ENCODE measurements around the gene GRIA2. TPM values are rescaled to one million over a fixed set of nuclear protein-coding genes. Genes with fewer than 3 reads are reported as not detected.

Gene GRIA2
- polyA plus RNA-seq, 3 donors: not detected

- DNase-seq: no peak
- WGBS (ENCODE audit: insufficient coverage): no CpG with 5 or more reads among the region's 1 CpG
- peaks cover 0 to 6% (median 3%) of the 10 kb centered on the region in 7 donors for H3K9me3 Mint-ChIP-seq
Measured at GRCh38 chr4:157358439-157358838, 137.9 kb downstream of the GRIA2 start.

GRCh38 chr4:157358851-157359250 is 138.3 kb downstream of the GRIA2 start:
- Histone ChIP-seq H3K27ac (ENCODE audit: low read depth in 1 of 2, low read length in 2 of 2) (no peak overlapping the region), H3K4me1 (ENCODE audit: control insufficient read depth in 1 of 2, insufficient read depth in 2 of 2, low read length in 2 of 2) (no peaks in the 10 kb centered on the region), H3K79me2 (ENCODE audit: insufficient read depth, low read length) (no peaks in the 10 kb centered on the region), H3K36me3 (replicated peaks in 1 of 2; ENCODE audit: control insufficient read depth in 1 of 2, insufficient read depth in 2 of 2, low read length in 2 of 2) (no peaks in the 10 kb centered on the region), H3K27me3 (ENCODE audit: control insufficient read depth in 2 of 2, insufficient read depth in 2 of 2, low read length in 2 of 2) (no peaks in the 10 kb centered on the region), H3K9ac (ENCODE audit: insufficient read depth, low read length, poor library complexity, severe bottlenecking) (no peak overlapping the region), H3K4me2 (replicated peaks; ENCODE audit: extremely low read depth, low read length, poor library complexity, severe bottlenecking) (no peak overlapping the region), H4K20me1 (ENCODE audit: insufficient read depth, low read length) (no peaks in the 10 kb centered on the region), H3K4me3 (replicated peaks in 1 of 3; ENCODE audit: low read depth in 2 of 3, low read length in 3 of 3) (no peak overlapping the region), H3K9me3 (replicated peaks in 1 of 2; ENCODE audit: control insufficient read depth in 1 of 2, insufficient read depth in 1 of 2, low read length in 2 of 2) (peaks cover 0 to 5% of the 10 kb centered on the region in 2 donors), H2AFZ (ENCODE audit: insufficient read depth, low read depth, low read length, poor library complexity, severe bottlenecking) (no peak overlapping the region)
- no peak for DNase-seq
- peaks cover 0 to 7% (median 3%) of the 10 kb centered on the region in 7 donors for H3K9me3 Mint-ChIP-seq
- no CpG with 5 or more reads among the region's 1 CpG for WGBS (ENCODE audit: insufficient coverage)
- no peak overlapping the region for H3K4me3 Mint-ChIP-seq
- intact Hi-C loops (cut with micrococcal nuclease): no loop called here
- no peaks in the 10 kb centered on the region for H3K4me1 Mint-ChIP-seq
- no peaks in the 10 kb centered on the region for H3K27me3 Mint-ChIP-seq (ENCODE audit: low read depth in 3 of 3)
- TF ChIP-seq, protein P1, sequence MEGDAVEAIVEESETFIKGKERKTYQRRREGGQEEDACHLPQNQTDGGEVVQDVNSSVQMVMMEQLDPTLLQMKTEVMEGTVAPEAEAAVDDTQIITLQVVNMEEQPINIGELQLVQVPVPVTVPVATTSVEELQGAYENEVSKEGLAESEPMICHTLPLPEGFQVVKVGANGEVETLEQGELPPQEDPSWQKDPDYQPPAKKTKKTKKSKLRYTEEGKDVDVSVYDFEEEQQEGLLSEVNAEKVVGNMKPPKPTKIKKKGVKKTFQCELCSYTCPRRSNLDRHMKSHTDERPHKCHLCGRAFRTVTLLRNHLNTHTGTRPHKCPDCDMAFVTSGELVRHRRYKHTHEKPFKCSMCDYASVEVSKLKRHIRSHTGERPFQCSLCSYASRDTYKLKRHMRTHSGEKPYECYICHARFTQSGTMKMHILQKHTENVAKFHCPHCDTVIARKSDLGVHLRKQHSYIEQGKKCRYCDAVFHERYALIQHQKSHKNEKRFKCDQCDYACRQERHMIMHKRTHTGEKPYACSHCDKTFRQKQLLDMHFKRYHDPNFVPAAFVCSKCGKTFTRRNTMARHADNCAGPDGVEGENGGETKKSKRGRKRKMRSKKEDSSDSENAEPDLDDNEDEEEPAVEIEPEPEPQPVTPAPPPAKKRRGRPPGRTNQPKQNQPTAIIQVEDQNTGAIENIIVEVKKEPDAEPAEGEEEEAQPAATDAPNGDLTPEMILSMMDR (IDR thresholded peaks at IDR 0.05): no peak
- H3K36me3 Mint-ChIP-seq: no peaks in the 10 kb centered on the region
- no peak overlapping the region for H3K27ac Mint-ChIP-seq

More at GRCh38 chr4:157358439-157358838, 137.9 kb downstream of the GRIA2 start:
- Histone ChIP-seq H3K36me3 (replicated peaks in 1 of 2; ENCODE audit: control insufficient read depth in 1 of 2, insufficient read depth in 2 of 2, low read length in 2 of 2) (no peaks in the 10 kb centered on the region), H2AFZ (ENCODE audit: insufficient read depth, low read depth, low read length, poor library complexity, severe bottlenecking) (no peak overlapping the region), H3K4me1 (ENCODE audit: control insufficient read depth in 1 of 2, insufficient read depth in 2 of 2, low read length in 2 of 2) (no peaks in the 10 kb centered on the region), H3K4me2 (replicated peaks; ENCODE audit: extremely low read depth, low read length, poor library complexity, severe bottlenecking) (no peak overlapping the region), H4K20me1 (ENCODE audit: insufficient read depth, low read length) (no peaks in the 10 kb centered on the region), H3K27ac (ENCODE audit: low read depth in 1 of 2, low read length in 2 of 2) (no peak overlapping the region), H3K79me2 (ENCODE audit: insufficient read depth, low read length) (no peaks in the 10 kb centered on the region), H3K4me3 (replicated peaks in 1 of 3; ENCODE audit: low read depth in 2 of 3, low read length in 3 of 3) (no peak overlapping the region), H3K9me3 (replicated peaks in 1 of 2; ENCODE audit: control insufficient read depth in 1 of 2, insufficient read depth in 1 of 2, low read length in 2 of 2) (peaks cover 0 to 5% of the 10 kb centered on the region in 2 donors), H3K27me3 (ENCODE audit: control insufficient read depth in 2 of 2, insufficient read depth in 2 of 2, low read length in 2 of 2) (no peaks in the 10 kb centered on the region), H3K9ac (ENCODE audit: insufficient read depth, low read length, poor library complexity, severe bottlenecking) (no peak overlapping the region)
- no peaks in the 10 kb centered on the region for H3K27me3 Mint-ChIP-seq (ENCODE audit: low read depth in 3 of 3)
- TF ChIP-seq, protein P1 (IDR thresholded peaks at IDR 0.05): no peak
- no peak overlapping the region for H3K4me3 Mint-ChIP-seq
- H3K27ac Mint-ChIP-seq: no peak overlapping the region
- intact Hi-C loops (cut with micrococcal nuclease): no loop called here
- no peaks in the 10 kb centered on the region for H3K4me1 Mint-ChIP-seq
- H3K36me3 Mint-ChIP-seq: no peaks in the 10 kb centered on the region
